KBM-7 (cell line): ENCODE data around the gene GRM5.
"Not testable (repeated sequence)": the region's sequence is repeated elsewhere in the genome, so short reads cannot be mapped to it uniquely, and the experiment has no call there.

Experiments
- DNase-seq: peaks from one replicate; pipeline ENCODE4 v3.0.0-alpha.2; 2015
- in situ Hi-C: fragments of 300-500 bp; cut with MboI; formaldehyde crosslinking; loops from 2 replicates; pipeline ENCODE4 v1.14.3; 2020; ENCODE audit warnings: low sequenced_read_pairs, low pct_unique_long_range_greater_than_20kb, mixed read lengths

The GRM5 gene

GRCh38 chr11:89065651-89066201, at the start of gene GRM5:
Gene GRM5 (minus strand): TSS chr11:89065982. CDS start chr11:89047872, 18,110 bp downstream.
- DNase-seq, in situ Hi-C loops: not testable (repeated sequence)

GRCh38 chr11:89097956-89098355, 32.2 kb upstream of the GRM5 start:
- DNase-seq, result peak; percentile 39
- in situ Hi-C loops, result not testable (repeated sequence)

GRCh38 chr11:89093806-89094205, 28.0 kb upstream of the GRM5 start:
- DNase-seq, in situ Hi-C loops: not testable (repeated sequence)

- in situ Hi-C loops, DNase-seq: not testable (repeated sequence)
Measured at GRCh38 chr11:89084951-89085350, 19.2 kb upstream of the GRM5 start.

GRCh38 chr11:89070911-89071310, 5.1 kb upstream of the GRM5 start:
- in situ Hi-C loops, result not testable (repeated sequence)

GRCh38 chr11:89067264-89067663, 1.5 kb upstream of the GRM5 start:
- DNase-seq, result no peak
- in situ Hi-C loops, result no loop called here

More at GRCh38 chr11:89070911-89071310, 5.1 kb upstream of the GRM5 start:
- not testable (repeated sequence) for DNase-seq

- DNase-seq, result no peak
- in situ Hi-C loops, result no loop called here
Measured at GRCh38 chr11:89065066-89065465, 716 bp downstream of the GRM5 start.

- in situ Hi-C loops, DNase-seq: not testable (repeated sequence)
Measured at GRCh38 chr11:89063481-89063951, 2.3 kb downstream of the GRM5 start.

- DNase-seq, in situ Hi-C loops: not testable (repeated sequence)
Measured at GRCh38 chr11:89062771-89063298, 2.9 kb downstream of the GRM5 start.

- DNase-seq, result peak; percentile 1
- in situ Hi-C loops, result not testable (repeated sequence)
Measured at GRCh38 chr11:89061839-89062238, 3.9 kb downstream of the GRM5 start.

GRCh38 chr11:89057406-89057805, 8.4 kb downstream of the GRM5 start:
- in situ Hi-C loops, DNase-seq: not testable (repeated sequence)

GRCh38 chr11:89052220-89052619, 13.6 kb downstream of the GRM5 start:
- in situ Hi-C loops, result no loop called here
- DNase-seq, result no peak

GRCh38 chr11:89047159-89047558, 18.6 kb downstream of the GRM5 start:
- DNase-seq, in situ Hi-C loops: not testable (repeated sequence)

- in situ Hi-C loops, DNase-seq: not testable (repeated sequence)
Measured at GRCh38 chr11:89043861-89044588, 21.8 kb downstream of the GRM5 start.

GRCh38 chr11:89029671-89030070, 36.1 kb downstream of the GRM5 start:
- in situ Hi-C loops, result not testable (repeated sequence)

GRCh38 chr11:89021339-89021738, 44.4 kb downstream of the GRM5 start:
- no peak for DNase-seq
- in situ Hi-C loops, result no loop called here

More at GRCh38 chr11:89029671-89030070, 36.1 kb downstream of the GRM5 start:
- not testable (repeated sequence) for DNase-seq

GRCh38 chr11:89019827-89020547, 45.8 kb downstream of the GRM5 start:
- in situ Hi-C loops, DNase-seq: not testable (repeated sequence)

GRCh38 chr11:89016214-89016613, 49.6 kb downstream of the GRM5 start:
- DNase-seq, result no peak
- in situ Hi-C loops, result no loop called here

- in situ Hi-C loops, result no loop called here
- no peak for DNase-seq
Measured at GRCh38 chr11:89015614-89016013, 50.2 kb downstream of the GRM5 start.
